ENCODE data around the gene UCKL1.
"Not testable (repeated sequence)": the region's sequence is repeated elsewhere in the genome, so short reads cannot be mapped to it uniquely, and the experiment has no call there.

Gene UCKL1

GRCh38 chr20:63972312-63973159, 16.3 kb upstream of the UCKL1 start:
- TF ChIP-seq CTCF (conservative IDR thresholded peaks at IDR 0.05; ENCODE audit: control insufficient read depth, insufficient read depth, low read depth, low read length) = no peak
- no peak for DNase-seq (ENCODE audit: low read depth)
- no peak overlapping the region for H3K4me3 ChIP-seq (ENCODE audit: control insufficient read depth, low read depth, low read length)

- not testable (repeated sequence) for H3K4me3 ChIP-seq (ENCODE audit: control insufficient read depth, low read depth, low read length); DNase-seq (ENCODE audit: low read depth)
Measured at GRCh38 chr20:63971960-63972311, 15.7 kb upstream of the UCKL1 start.

GRCh38 chr20:63970714-63971431, 14.7 kb upstream of the UCKL1 start:
- no peak overlapping the region for H3K4me3 ChIP-seq (ENCODE audit: control insufficient read depth, low read depth, low read length)
- no peak for TF ChIP-seq CTCF (conservative IDR thresholded peaks at IDR 0.05; ENCODE audit: control insufficient read depth, insufficient read depth, low read depth, low read length)
- DNase-seq (ENCODE audit: low read depth) = no peak

GRCh38 chr20:63969838-63970713, 13.9 kb upstream of the UCKL1 start, which contains the start of gene ZNF512B:
ZNF512B (minus strand) TSS chr20:63969930; CDS start chr20:63967950, 1,980 bp downstream.
- H3K4me3 ChIP-seq (ENCODE audit: control insufficient read depth, low read depth, low read length) = peak within 1 kb of the TSS; percentile 57
- no peak for TF ChIP-seq CTCF (conservative IDR thresholded peaks at IDR 0.05; ENCODE audit: control insufficient read depth, insufficient read depth, low read depth, low read length)
- no peak for DNase-seq (ENCODE audit: low read depth)

- DNase-seq (ENCODE audit: low read depth) = no peak
- peak overlapping the region; percentile 57 for H3K4me3 ChIP-seq (ENCODE audit: control insufficient read depth, low read depth, low read length)
- no peak for TF ChIP-seq CTCF (conservative IDR thresholded peaks at IDR 0.05; ENCODE audit: control insufficient read depth, insufficient read depth, low read depth, low read length)
Measured at GRCh38 chr20:63968928-63969760, 12.9 kb upstream of the UCKL1 start.

GRCh38 chr20:63968136-63968927, 12.1 kb upstream of the UCKL1 start:
- no peak for DNase-seq (ENCODE audit: low read depth)
- no peak for TF ChIP-seq CTCF (conservative IDR thresholded peaks at IDR 0.05; ENCODE audit: control insufficient read depth, insufficient read depth, low read depth, low read length)
- peak overlapping the region; percentile 57 for H3K4me3 ChIP-seq (ENCODE audit: control insufficient read depth, low read depth, low read length)
